ENCODE data around the gene UNC5C. TPM values are rescaled to one million over a fixed set of nuclear protein-coding genes. Genes with fewer than 3 reads are reported as not detected.

UNC5C gene
- total and polyA plus RNA-seq, 2 of the 4 experiments (the other 2 are of a cell fraction), result under 0.01 TPM

GRCh38 chr4:95198961-95199360 is 349.8 kb downstream of the UNC5C start:
- H3K4me1 ChIP-seq (ENCODE audit: control insufficient read depth, insufficient read depth, low read length), result no peaks in the 10 kb centered on the region
- H3K14ac ChIP-seq (replicated peaks; ENCODE audit: low read depth, low read length), result no peak overlapping the region
- H3K9ac ChIP-seq (ENCODE audit: low read depth, low read length), result no peak overlapping the region
- H3K27me3 ChIP-seq (ENCODE audit: control insufficient read depth, insufficient read depth, low read length), result no peaks in the 10 kb centered on the region
- H4K91ac ChIP-seq (ENCODE audit: insufficient read depth, low read depth, low read length), result no peak overlapping the region
- in situ Hi-C loops (cut with MboI; ENCODE audit: low sequenced_read_pairs) (no loop called here), intact Hi-C loops (cut with micrococcal nuclease) (no loop called here), dilution Hi-C loops (cut with HindIII; ENCODE audit: low sequenced_read_pairs, unreplicated experiment) (no loop called here)
- no peak overlapping the region for H2AFZ ChIP-seq (replicated peaks; ENCODE audit: low read length, poor library complexity)
- no peak overlapping the region for H3K4me2 ChIP-seq (ENCODE audit: low read depth, low read length)
- ATAC-seq (ENCODE audit: low read depth), result no peak
- TF ChIP-seq MAFK (IDR thresholded peaks at IDR 0.05; ENCODE audit: low read depth, low read length) (no peak), MAZ (IDR thresholded peaks at IDR 0.05; ENCODE audit: borderline replicate concordance, low read depth, low read length) (no peak), BHLHE40 (IDR thresholded peaks at IDR 0.05; ENCODE audit: low read depth, low read length) (no peak), MXI1 (IDR thresholded peaks at IDR 0.05; ENCODE audit: borderline replicate concordance, low read depth, low read length) (no peak), RCOR1 (IDR thresholded peaks at IDR 0.05; ENCODE audit: insufficient replicate concordance, low read length) (no peak), CHD1 (IDR thresholded peaks at IDR 0.05; ENCODE audit: low read depth, low read length) (no peak), FOS (IDR thresholded peaks at IDR 0.05; ENCODE audit: low read depth, low read length) (no peak)
- H4K20me1 ChIP-seq (ENCODE audit: insufficient read depth, low read length), result no peaks in the 10 kb centered on the region
- no peak overlapping the region for H4K8ac ChIP-seq (ENCODE audit: low read depth in 2 of 2, low read length in 2 of 2)
- H2BK15ac ChIP-seq (ENCODE audit: low read depth, low read length), result no peak overlapping the region
- no peak overlapping the region for H3K23ac ChIP-seq (ENCODE audit: low read depth, low read length)
- ChIA-PET POLR2A (ENCODE audit: unreplicated experiment) (no interaction called here), CTCF (no interaction called here)
- no peak overlapping the region for H2BK120ac ChIP-seq (ENCODE audit: low read depth, low read length)
- no peaks in the 10 kb centered on the region for H3K9me1 ChIP-seq (ENCODE audit: insufficient read depth, low read length)
- H3K56ac ChIP-seq (ENCODE audit: extremely low read depth, insufficient read depth, low read length), result no peak overlapping the region
- no peak overlapping the region for H2BK20ac ChIP-seq (ENCODE audit: low read depth, low read length)
- no peaks in the 10 kb centered on the region for H3K79me1 ChIP-seq (ENCODE audit: low read depth in 1 of 2, low read length in 2 of 2)
- DNase-seq, result no peak
- no peak overlapping the region for H2AK9ac ChIP-seq (replicated peaks; ENCODE audit: low read depth, low read length, poor library complexity)
- H3K27ac ChIP-seq (ENCODE audit: insufficient read depth, low read length), result no peak overlapping the region
- H3K4me3 ChIP-seq (ENCODE audit: insufficient read depth, low read depth, low read length), result no peak overlapping the region
- no TSS peak for BruUV-seq (replicated peaks)
- H3K9me3 ChIP-seq (ENCODE audit: control insufficient read depth, insufficient read depth, low read length), result no peaks in the 10 kb centered on the region
- no peak overlapping the region for H2AK5ac ChIP-seq (ENCODE audit: low read depth, low read length)
- H3K18ac ChIP-seq (ENCODE audit: low read depth, low read length), result no peak overlapping the region
- WGBS, 2 experiments (ENCODE audit: extremely low coverage in 2 of 2, insufficient read length in 1 of 2), result 92% methylated on average over 2 of the region's 7 CpGs; no CpG with 5 or more reads in 1 of the 2 experiments
- H3K36me3 ChIP-seq (ENCODE audit: control insufficient read depth, insufficient read depth, low read length), result no peaks in the 10 kb centered on the region
- H4K5ac ChIP-seq (ENCODE audit: low read depth, low read length), result no peak overlapping the region
- no peak overlapping the region for H2BK5ac ChIP-seq (ENCODE audit: low read depth, low read length, poor library complexity, severe bottlenecking)
- no peak overlapping the region for H3K4ac ChIP-seq (ENCODE audit: low read depth, low read length)
